ENCODE data around the gene RAPGEF4.

RAPGEF4 gene

DNA sequence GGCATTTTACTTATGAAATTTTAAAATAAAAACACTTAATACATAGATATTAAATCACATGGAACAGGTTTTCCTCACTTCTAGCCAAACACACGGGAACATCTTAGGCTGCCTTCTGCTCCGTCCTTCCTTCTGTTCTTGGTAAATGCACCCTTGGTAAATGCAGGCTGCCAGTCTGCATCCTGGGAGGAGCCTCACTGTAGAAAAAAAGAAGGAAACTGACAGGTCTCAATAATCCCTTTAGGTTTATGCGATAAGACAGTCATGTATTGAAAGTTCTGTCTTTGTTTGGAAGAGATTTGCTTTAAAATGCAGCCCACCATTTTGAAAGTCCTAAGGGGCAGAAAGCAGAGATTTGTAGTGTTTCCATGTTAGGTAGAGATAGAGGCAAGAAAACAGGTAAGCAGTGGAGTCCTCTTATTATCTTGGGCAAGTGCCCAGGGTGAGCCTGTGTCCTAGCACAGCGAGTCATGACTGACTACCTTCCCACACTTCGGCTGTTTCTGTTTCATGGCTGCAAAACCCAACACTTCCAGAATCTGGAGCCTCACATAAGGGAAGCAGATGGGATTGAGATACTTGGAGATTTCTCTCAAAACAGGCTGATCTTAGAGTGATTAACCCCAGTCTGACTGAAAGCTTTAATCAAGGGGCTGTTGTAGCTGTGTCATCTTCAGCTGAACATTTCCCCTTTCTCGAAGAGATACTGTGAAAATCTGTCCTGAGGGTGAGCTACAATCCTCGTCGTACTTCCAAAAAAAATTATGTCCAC, 208.6 kb downstream of the RAPGEF4 start:
- DNase-seq, result no peak
- in situ Hi-C loops (cut with HindIII; ENCODE audit: low pct_ligation_motif_present, low pct_unique_long_range_greater_than_20kb, low sequenced_read_pairs), result no loop called here

DNA sequence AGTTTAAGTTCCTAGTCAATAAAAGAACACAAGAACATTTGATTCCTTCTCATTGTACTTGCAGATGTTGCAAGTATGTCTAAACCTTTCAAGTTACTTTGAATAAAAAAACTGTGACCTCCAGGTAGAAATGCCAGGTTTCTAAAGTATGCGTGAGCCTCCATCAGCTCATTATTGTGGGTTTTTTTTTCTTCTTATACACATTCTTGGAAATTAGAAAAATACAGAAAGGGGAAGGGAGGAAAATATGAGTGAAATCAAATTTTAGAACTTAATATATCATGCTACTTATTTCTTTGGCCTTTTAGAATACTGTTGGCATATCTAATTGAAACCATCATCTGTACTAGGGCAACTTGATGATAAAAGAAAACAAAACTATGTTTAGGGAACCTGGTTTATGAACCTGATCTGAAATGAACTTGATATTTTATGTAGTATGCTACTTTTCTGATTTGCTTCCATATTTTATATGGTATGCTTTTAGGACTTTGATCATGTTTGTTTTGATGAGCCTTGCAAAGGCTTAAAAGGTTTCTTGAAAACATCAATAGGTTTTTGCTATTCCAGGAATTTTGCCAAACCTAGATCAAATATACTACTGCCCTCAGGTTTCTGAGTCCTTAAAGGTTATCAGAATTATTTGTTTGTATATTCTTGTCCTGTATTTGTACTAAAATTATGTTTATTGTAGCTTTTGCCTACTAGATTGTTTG, 209.3 kb downstream of the RAPGEF4 start:
- no peak for DNase-seq
- in situ Hi-C loops (cut with HindIII; ENCODE audit: low pct_ligation_motif_present, low pct_unique_long_range_greater_than_20kb, low sequenced_read_pairs), result no loop called here

DNA sequence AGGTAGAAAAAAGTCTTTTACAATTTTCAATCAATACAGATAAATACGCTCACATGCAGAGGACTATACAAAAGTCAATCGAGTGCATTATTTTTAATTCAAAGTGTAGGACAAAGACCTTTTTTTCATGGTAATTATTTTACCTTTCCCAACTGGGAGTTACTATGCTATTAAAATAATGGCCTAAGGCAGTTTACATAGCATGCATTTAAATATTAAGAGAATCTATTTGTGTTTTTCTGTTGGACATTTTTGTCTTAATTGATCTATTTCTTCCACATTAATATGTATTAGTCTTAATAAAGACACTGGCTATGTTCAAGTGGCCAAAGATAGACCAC, 209.8 kb downstream of the RAPGEF4 start:
- in situ Hi-C loops (cut with HindIII; ENCODE audit: low pct_ligation_motif_present, low pct_unique_long_range_greater_than_20kb, low sequenced_read_pairs), result no loop called here
- no peak for DNase-seq

DNA sequence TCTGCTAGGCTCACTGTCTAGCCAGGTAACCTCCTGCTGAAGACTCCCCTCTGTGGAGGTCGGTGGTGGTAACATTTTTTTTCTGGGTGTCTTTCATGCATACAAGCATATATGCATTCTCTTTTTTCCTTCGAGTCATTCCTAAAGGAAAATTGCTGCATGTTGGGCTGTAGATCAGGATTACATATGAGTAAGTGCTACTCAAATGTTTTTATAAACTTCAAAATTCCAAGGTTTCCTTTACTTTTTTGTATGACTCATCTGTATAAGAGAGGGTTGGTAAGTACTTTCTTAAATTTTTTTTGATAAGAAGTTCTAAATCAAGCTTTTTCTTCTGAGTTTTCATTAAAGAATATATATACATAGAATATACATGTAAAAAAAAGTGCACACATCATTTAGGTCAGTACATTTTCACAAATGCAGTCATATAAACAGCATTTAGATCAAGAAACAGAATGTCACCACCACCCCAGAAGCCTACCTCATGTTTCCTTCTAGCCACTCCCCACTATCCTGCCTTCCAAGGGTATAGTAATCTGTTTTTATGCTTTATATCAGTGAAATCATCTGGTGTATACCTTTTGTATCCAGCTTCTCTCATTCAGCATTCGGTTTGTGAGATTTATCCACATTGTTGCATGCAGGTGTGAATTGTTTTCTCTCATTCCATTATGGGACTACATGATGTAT, 212.0 kb downstream of the RAPGEF4 start:
- in situ Hi-C loops (cut with HindIII; ENCODE audit: low pct_ligation_motif_present, low pct_unique_long_range_greater_than_20kb, low sequenced_read_pairs), result no loop called here

DNA sequence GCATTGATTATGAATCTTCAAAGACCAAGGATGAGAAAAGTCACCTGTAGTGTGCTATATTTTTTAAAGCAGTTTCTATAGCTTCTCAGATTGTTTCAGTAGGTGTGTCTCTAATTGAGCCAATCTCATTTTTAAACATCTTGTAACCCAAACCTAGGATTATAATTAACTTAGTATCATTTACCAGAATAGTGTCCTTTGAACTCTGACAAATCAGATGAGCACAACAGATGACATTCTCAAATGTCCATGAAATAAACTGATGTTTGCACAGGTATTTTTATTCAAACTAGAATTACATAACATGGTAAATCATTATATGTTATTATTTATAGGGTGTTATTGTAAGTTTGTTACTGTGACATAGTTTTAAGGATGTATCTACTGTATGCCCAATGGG, 213.9 kb downstream of the RAPGEF4 start:
- in situ Hi-C loops (cut with HindIII; ENCODE audit: low pct_ligation_motif_present, low pct_unique_long_range_greater_than_20kb, low sequenced_read_pairs), result no loop called here
- DNase-seq, result no peak

More for the DNA sequence above, 212.0 kb downstream of the RAPGEF4 start:
- DNase-seq, result no peak

DNA sequence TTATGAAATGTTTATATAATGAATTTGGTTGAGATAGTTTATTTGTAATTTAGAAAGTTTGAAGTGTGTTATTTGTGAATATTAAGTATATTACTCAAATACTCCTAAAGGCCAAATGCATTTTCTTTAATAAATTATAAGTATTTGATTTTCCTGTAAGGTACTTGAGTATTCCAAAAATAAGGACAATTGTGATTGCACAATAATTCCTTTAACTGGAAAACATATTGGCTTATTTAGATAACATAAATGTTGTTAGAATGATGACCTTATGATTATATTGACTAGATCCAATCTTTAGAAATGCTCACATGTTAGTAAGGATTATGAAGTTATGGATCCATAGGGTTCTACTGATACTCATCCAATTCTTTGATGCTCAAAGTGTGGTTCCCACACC, 214.9 kb downstream of the RAPGEF4 start:
- no peak for DNase-seq
- in situ Hi-C loops (cut with HindIII; ENCODE audit: low pct_ligation_motif_present, low pct_unique_long_range_greater_than_20kb, low sequenced_read_pairs), result no loop called here

DNA sequence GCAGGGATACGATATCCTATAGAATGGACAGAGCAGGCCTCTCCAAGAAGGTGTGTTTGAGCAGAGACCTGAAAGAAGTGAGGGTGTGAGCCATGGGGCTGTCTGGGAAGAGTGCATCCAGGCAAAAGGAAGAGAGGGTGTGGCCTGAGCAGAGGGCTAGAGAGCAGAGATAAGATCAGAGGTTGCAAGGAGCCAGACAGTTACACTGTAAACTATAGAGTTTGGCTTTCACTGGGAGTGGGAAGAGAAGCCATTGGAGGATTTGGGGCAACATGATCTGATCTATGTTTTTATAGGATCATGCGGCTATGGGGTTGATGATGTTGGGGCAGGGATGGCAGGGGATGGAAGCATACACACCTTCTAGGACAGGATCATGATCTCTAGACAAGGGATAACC, 215.9 kb downstream of the RAPGEF4 start:
- no peak for DNase-seq

DNA sequence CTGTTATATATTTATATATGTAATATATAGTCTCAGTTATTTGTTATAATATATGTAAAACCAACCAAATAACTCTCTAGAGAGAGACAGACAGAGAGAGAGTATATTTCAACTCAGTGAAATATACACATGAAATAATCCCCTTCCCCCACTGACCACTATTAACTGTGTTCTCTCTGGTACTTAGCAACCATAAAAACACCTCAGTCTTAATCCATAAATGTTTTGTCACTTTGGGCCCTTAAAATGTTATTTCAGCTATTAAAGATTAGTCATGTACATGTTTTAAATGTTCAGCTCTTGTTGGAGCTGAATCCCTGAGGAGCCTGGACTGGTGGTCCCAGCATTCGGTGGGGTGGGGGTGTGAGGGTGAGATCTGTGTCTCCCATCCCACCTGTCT, 217.8 kb downstream of the RAPGEF4 start:
- in situ Hi-C loops (cut with HindIII; ENCODE audit: low pct_ligation_motif_present, low pct_unique_long_range_greater_than_20kb, low sequenced_read_pairs), result no loop called here
- DNase-seq, result no peak

More for the DNA sequence above, 215.9 kb downstream of the RAPGEF4 start:
- in situ Hi-C loops (cut with HindIII; ENCODE audit: low pct_ligation_motif_present, low pct_unique_long_range_greater_than_20kb, low sequenced_read_pairs), result no loop called here

DNA sequence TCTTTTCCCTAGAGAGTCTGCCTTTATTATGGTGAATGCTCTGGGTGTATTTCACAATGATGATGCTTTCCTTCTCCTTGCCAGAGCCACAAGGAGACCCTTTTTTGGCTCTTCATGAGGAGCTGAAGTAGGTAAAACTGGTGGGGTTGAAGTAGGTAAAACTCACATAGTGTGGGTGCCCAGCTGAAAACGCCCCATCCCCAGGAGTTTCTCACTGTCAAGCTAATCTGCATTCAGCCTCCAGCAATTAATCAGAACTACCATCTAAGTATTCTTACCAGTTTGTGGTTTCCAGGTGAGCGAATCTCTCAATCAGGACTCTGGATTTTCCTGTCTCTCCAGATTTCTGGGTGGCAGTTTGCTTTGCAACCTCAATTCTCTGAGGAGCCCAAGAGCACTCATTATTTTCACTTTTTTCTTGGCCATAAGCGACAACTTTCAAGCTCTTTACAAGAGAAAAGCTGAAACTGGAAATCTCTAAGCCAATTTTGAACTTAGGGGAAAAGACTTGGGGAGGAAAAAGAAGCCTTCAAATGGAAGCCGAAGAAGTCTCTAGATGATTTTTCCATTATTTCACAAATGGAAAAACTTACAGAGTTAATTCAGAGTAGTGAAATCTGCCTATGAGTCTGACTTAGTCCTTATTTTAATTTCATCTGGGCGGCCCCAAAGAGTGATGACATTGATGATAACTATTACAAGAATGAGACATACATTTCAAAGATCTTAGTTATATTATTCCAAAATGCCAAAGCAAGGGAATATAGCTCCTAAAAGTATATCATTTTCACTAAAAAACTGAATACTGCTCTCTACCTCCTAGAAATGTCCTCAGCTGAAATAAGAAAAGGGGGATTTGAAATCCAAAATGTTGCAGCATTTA, 218.6 kb downstream of the RAPGEF4 start:
- no peak for DNase-seq
- in situ Hi-C loops (cut with HindIII; ENCODE audit: low pct_ligation_motif_present, low pct_unique_long_range_greater_than_20kb, low sequenced_read_pairs), result no loop called here

DNA sequence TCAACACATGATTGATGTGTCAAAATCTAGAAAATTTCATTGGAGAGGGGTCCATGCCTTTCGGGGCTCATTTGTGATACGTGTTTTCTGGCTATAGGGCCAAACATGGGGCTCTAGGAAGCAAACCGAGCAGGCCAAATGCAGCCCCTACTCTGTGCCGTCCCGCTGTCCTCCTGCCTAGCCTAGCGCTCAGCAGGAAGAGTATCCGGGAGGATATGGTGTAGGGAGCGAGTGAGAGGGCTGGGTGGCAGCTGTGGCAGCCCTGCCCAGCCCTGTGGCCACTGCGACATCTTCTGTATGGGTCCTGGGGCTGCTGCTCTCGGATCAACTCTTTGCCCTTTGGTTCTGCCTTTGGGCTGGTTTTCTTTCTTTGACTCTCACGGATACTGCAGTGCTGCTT, 219.9 kb downstream of the RAPGEF4 start:
- in situ Hi-C loops (cut with HindIII; ENCODE audit: low pct_ligation_motif_present, low pct_unique_long_range_greater_than_20kb, low sequenced_read_pairs), result no loop called here
- DNase-seq, result no peak

DNA sequence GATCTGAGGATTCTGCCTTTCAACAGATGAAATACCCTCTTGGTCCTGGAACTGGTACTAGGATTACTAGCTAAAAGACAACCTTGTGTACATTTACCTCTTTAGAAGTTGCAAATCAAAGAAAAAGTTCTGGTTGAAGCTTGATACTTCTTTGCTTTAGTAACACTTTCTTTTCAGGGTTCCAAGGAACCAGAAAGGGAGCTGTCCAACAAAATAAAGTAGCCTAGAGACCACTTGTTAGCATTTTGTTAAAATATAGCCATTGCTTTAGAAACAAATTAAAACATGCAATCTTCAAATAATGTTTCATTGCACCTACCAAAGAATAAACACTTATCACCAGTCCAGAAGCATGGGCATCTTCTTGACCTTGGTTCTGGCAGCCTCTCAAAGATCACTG, 222.1 kb downstream of the RAPGEF4 start:
- in situ Hi-C loops (cut with HindIII; ENCODE audit: low pct_ligation_motif_present, low pct_unique_long_range_greater_than_20kb, low sequenced_read_pairs), result no loop called here
- no peak for DNase-seq

DNA sequence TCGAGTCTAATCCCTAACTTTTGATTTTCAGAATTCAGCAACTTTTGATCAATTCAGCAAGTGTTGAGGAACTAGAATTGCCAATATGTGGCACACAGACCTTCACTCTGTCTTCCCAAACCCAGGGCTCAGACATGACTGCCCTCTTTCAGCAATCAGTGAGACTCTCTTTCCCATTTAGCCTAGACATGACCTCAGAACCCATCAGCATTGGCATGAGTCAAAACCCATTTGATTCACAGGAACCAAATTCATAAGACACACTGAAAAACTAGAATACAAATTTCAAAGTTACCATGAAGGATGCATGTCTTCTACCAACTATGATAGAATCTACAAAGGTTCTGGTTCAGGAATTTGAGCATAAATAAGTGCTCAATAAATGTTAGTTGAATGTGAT, 226.4 kb downstream of the RAPGEF4 start:
- no peak for DNase-seq
- in situ Hi-C loops (cut with HindIII; ENCODE audit: low pct_ligation_motif_present, low pct_unique_long_range_greater_than_20kb, low sequenced_read_pairs), result no loop called here

DNA sequence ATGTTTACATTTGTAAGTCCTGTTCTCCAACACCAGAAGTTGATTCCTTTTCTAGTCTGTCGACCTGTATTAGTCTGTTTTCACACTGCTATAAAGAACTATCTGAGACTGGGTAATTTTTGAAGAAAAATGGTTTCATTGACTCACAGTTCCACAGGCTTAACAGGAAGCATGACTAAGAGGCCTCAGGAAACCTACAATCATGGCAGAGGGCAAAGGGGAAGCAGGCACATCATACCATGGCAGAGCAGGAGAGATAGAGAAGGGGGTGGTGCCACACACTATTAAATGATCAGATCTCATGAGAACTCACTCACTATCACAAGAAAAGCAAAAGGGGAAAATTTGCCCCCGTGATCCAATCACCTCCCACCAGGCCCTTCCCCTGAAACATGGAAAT, 227.2 kb downstream of the RAPGEF4 start:
- in situ Hi-C loops (cut with HindIII; ENCODE audit: low pct_ligation_motif_present, low pct_unique_long_range_greater_than_20kb, low sequenced_read_pairs), result no loop called here

DNA sequence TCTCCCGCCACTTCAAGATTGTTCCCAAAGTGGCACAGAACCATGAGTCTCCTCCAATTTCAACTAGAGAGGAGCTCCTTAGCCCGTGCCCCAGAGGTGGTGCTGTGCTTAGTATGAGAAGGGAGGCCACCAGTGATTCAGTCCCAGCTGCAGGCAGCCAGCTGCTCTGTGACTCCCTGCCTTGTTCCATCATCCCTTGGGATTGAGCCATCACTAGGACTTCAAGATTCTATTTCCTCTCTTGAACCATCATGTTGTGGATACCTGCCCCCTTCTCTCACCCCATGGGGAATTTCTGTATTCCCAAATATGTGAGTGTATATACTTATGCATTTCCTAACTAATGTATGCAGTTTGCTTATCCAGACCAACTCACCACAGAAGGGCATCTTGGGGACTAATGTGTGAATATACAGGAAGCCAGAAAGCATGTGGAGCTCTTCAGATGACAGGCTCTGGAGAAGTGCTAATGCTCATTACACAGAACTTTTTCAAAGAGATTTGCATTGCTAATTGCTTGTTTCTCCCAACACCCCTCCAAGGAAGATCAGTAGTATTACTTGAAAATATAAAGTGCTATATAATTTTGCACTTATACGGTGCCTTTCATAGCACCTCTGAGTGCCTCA, 229.0 kb downstream of the RAPGEF4 start:
- DNase-seq, result no peak
- in situ Hi-C loops (cut with HindIII; ENCODE audit: low pct_ligation_motif_present, low pct_unique_long_range_greater_than_20kb, low sequenced_read_pairs), result no loop called here

More for the DNA sequence above, 227.2 kb downstream of the RAPGEF4 start:
- no peak for DNase-seq

DNA sequence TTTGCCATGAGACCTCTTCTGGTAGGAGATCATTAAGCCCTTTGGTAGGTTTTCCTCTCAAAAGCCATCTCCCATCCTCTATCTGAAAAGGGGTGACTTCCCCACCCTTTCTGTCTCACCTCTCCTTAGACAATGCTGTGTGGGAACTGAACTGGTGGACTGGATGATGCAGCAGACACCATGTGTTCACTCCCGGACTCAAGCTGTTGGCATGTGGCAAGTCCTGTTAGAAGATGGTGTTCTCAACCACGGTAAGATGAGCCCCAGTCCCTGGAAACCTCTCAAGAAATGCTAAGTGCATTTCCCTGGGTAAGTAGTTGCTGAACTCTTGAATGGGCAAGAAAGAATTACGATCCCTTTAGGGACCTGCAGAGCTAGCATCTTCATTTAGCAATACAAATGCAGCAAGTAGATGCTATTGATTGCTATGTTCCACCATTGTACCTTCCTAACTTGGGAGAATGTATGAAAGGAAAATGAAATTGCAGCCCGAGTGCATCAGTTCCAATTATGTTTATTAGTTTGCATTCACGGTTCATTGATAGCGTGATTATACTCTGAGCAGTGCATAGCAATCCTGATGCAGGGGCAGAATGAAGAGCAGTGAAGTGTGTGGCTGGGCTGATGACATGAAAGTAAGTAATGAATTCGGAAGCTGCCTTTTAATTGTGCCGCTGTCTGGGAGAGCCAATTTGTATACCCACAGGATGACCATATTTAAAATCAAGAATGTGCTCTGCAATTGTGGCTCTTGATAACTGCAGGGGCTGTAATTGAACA, 230.0 kb downstream of the RAPGEF4 start:
- no peak for DNase-seq
- in situ Hi-C loops (cut with HindIII; ENCODE audit: low pct_ligation_motif_present, low pct_unique_long_range_greater_than_20kb, low sequenced_read_pairs), result no loop called here

DNA sequence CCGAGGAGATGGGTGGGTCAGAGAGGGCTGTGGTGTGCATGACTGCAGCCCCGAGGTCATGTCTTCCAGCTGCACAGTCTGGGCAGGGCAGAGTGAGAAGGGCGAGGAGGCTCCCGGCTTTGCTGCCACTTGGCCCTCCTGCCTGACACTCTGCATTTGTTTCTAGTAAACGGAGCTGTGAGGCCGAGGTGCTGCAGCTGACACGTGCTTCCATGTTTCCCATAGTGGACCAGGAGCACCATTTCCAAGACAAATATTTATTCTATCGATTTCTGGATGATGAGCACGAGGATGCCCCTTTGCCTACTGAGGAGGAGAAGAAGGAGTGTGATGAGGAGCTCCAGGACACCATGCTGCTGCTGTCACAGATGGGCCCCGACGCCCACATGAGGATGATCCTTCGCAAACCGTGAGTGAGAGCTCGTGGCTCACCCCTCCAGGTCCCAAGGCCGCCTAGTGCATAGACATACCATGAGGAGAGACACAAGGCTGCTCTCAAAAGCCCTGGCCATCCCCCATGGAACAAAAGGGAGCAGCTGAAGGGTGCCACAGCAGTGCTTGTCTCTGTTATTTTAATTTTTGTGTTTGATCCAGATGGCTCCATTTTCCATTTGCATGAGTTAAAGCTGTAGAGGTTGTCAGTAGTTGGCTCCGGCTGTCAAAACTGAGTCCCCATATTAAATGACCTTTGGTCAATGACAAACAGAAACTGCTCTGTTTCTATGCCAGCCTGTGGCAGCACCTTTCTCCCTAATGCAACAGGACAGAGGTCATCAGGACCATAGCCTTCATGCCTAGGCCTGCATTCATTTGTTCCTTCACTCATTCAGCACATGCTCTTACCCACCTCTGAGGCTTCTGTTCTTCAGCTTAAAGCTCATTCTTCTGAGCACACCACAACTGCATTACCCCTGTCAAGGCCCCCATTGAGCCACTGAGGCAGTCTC, 231.7 kb downstream of the RAPGEF4 start:
- in situ Hi-C loops (cut with HindIII; ENCODE audit: low pct_ligation_motif_present, low pct_unique_long_range_greater_than_20kb, low sequenced_read_pairs), result no loop called here
- DNase-seq, result no peak

DNA sequence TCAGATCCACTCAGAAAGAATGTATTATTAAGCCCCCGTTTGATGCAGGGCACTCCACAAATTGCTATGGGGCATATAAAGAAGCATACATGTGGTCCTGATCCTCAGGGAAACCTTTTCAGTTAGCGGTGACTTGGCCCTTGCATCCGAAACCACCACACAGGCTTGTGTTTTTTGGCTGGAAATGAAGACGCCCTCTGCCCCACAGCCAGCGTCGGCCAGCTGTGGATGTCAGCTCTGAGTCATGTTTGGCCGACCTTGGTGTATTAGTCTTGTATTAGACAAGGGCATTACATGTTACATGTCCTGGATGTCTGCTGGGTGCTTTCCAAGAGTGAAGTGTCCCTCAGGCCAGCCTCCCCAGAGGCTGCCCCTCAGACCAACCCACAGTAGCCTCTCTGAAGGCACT, 232.4 kb downstream of the RAPGEF4 start:
- no peak for DNase-seq
- in situ Hi-C loops (cut with HindIII; ENCODE audit: low pct_ligation_motif_present, low pct_unique_long_range_greater_than_20kb, low sequenced_read_pairs), result no loop called here

Measured in ACHN (cell line).